HG02571 (cell line): ENCODE measurements around the gene ARHGAP23.
"Not testable (repeated sequence)": the region's sequence is repeated elsewhere in the genome, so short reads cannot be mapped to it uniquely, and the experiment has no call there.

ENCODE experiments used
- ATAC-seq: cut with Tn5 transposase; IDR thresholded peaks from one replicate; pipeline ENCODE4 v1.9.1; 2021; ENCODE audit warnings: mild to moderate bottlenecking, moderate library complexity; ENCODE audit not compliant: unreplicated experiment

The ARHGAP23 gene

GRCh38 chr17:38485146-38485468, 56.8 kb downstream of the ARHGAP23 start:
- no peak for ATAC-seq

GRCh38 chr17:38485681-38486298, 57.5 kb downstream of the ARHGAP23 start:
- ATAC-seq = peak; percentile 89

GRCh38 chr17:38489774-38490173, 61.5 kb downstream of the ARHGAP23 start:
- not testable (repeated sequence) for ATAC-seq

GRCh38 chr17:38491346-38492066, 63.2 kb downstream of the ARHGAP23 start:
- not testable (repeated sequence) for ATAC-seq

- not testable (repeated sequence) for ATAC-seq
These were observed 64.1 kb downstream of the ARHGAP23 start for GRCh38 chr17:38492067-38493040.

GRCh38 chr17:38494152-38494551, 65.9 kb downstream of the ARHGAP23 start:
- ATAC-seq = not testable (repeated sequence)

GRCh38 chr17:38497656-38498055, 69.4 kb downstream of the ARHGAP23 start:
- not testable (repeated sequence) for ATAC-seq

- no peak for ATAC-seq
These were observed 70.1 kb downstream of the ARHGAP23 start for GRCh38 chr17:38498353-38498752.

GRCh38 chr17:38499230-38499629, 71.0 kb downstream of the ARHGAP23 start:
- not testable (repeated sequence) for ATAC-seq

- ATAC-seq = not testable (repeated sequence)
These were observed 73.5 kb downstream of the ARHGAP23 start for GRCh38 chr17:38501718-38502117.

GRCh38 chr17:38503286-38503913, 75.1 kb downstream of the ARHGAP23 start:
- ATAC-seq = not testable (repeated sequence)

GRCh38 chr17:38504216-38504615, 76.0 kb downstream of the ARHGAP23 start:
- no peak for ATAC-seq

GRCh38 chr17:38507436-38507835, 79.2 kb downstream of the ARHGAP23 start:
- no peak for ATAC-seq

GRCh38 chr17:38507921-38508569, 79.8 kb downstream of the ARHGAP23 start:
- ATAC-seq = no peak

GRCh38 chr17:38508570-38508950, 80.3 kb downstream of the ARHGAP23 start:
- ATAC-seq = no peak

- ATAC-seq = no peak
These were observed 80.9 kb downstream of the ARHGAP23 start for GRCh38 chr17:38508954-38509771.

- ATAC-seq = no peak
These were observed 81.6 kb downstream of the ARHGAP23 start for GRCh38 chr17:38509772-38510420.

GRCh38 chr17:38510421-38511149, 82.3 kb downstream of the ARHGAP23 start:
- ATAC-seq = no peak
